ENCODE data around the gene RGS12. TPM values are rescaled to one million over a fixed set of nuclear protein-coding genes. Genes with fewer than 3 reads are reported as not detected.
A peak's percentile ranks its signal among the peaks of the same experiment; 100 is the strongest.

RGS12 gene
- total and polyA plus RNA-seq, 2 of the 13 experiments (the other 11 are each of a cell fraction or from before 2014, with no cell fraction given) = 21.0 to 27.7 TPM

DNA sequence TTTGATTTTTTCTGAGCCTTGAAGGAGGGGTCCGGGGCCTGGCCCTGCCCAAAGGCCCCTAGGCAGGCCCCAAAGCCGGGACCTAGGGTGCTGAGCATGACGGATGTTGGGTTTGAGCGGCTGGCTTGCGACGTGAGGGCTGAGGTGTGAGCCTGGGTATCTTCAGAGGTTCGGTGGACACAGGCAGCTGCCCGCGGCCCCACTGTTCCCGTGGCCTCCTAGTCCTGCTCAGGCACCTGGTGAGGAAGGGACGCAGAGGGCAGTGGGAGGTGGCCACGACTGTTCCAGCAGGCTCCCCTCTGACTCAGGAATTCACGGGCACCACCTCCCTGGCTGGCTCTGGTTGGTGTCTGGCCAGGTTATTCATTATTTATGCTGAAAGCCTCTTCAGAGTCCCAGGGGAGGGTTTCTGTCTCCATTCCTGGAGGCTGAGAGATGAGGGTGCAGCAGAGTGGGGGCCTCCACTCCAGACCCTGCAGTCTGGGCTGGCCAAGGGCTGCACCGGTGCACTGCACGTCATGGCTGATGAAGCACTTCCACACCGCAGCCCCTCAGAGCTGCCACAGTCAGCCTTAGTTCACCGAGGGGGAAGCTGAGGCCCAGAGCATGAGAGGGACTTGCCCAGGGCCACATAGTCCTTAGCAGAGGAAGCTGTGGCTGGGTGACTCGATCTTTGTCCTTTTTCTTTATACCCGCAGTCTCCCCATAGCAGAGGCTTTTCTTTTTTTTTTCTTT is 41.7 kb upstream of the RGS12 start (continued):
- TF ChIP-seq, protein P1, sequence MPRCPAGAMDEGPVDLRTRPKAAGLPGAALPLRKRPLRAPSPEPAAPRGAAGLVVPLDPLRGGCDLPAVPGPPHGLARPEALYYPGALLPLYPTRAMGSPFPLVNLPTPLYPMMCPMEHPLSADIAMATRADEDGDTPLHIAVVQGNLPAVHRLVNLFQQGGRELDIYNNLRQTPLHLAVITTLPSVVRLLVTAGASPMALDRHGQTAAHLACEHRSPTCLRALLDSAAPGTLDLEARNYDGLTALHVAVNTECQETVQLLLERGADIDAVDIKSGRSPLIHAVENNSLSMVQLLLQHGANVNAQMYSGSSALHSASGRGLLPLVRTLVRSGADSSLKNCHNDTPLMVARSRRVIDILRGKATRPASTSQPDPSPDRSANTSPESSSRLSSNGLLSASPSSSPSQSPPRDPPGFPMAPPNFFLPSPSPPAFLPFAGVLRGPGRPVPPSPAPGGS (CRISPR knock-in tag; IDR thresholded peaks at IDR 0.05) = 0 out of 2 replicates have a peak, but pooled peaks have one; percentile 22
- TF ChIP-seq, protein P2, sequence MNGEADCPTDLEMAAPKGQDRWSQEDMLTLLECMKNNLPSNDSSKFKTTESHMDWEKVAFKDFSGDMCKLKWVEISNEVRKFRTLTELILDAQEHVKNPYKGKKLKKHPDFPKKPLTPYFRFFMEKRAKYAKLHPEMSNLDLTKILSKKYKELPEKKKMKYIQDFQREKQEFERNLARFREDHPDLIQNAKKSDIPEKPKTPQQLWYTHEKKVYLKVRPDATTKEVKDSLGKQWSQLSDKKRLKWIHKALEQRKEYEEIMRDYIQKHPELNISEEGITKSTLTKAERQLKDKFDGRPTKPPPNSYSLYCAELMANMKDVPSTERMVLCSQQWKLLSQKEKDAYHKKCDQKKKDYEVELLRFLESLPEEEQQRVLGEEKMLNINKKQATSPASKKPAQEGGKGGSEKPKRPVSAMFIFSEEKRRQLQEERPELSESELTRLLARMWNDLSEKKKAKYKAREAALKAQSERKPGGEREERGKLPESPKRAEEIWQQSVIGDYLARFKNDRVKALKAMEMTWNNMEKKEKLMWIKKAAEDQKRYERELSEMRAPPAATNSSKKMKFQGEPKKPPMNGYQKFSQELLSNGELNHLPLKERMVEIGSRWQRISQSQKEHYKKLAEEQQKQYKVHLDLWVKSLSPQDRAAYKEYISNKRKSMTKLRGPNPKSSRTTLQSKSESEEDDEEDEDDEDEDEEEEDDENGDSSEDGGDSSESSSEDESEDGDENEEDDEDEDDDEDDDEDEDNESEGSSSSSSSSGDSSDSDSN (CRISPR knock-in tag; IDR thresholded peaks at IDR 0.05) = peak; percentile 75
- no peak for TF ChIP-seq ZNF615 (CRISPR knock-in tag; IDR thresholded peaks at IDR 0.05; ENCODE audit: borderline replicate concordance)
- TF ChIP-seq KDM1A (CRISPR knock-in tag; IDR thresholded peaks at IDR 0.05) = no peak
- TF ChIP-seq REXO4 (CRISPR knock-in tag; IDR thresholded peaks at IDR 0.05; ENCODE audit: borderline replicate concordance) = no peak
- no peak for TF ChIP-seq EZH2 (conservative IDR thresholded peaks at IDR 0.05; ENCODE audit: low read depth, low read length)
- 0 out of 2 replicates have a peak, but pooled peaks have one; percentile 22 for TF ChIP-seq ZNF598 (CRISPR knock-in tag; IDR thresholded peaks at IDR 0.05; ENCODE audit: borderline replicate concordance)
- no peak for TF ChIP-seq JUN (CRISPR knock-in tag; IDR thresholded peaks at IDR 0.05)
- no peak for TF ChIP-seq FOSL1 (CRISPR knock-in tag; IDR thresholded peaks at IDR 0.05; ENCODE audit: borderline replicate concordance)
- no peak for TF ChIP-seq ATAD3A (CRISPR knock-in tag; IDR thresholded peaks at IDR 0.05)
- no peak for TF ChIP-seq ZNF619 (CRISPR knock-in tag; IDR thresholded peaks at IDR 0.05)
- no peak for TF ChIP-seq ZNF644 (CRISPR knock-in tag; IDR thresholded peaks at IDR 0.05; ENCODE audit: low read depth)
- TF ChIP-seq IRX3 (CRISPR knock-in tag; IDR thresholded peaks at IDR 0.05; ENCODE audit: borderline replicate concordance, low read depth) = no peak
- no peak for TF ChIP-seq HNRNPL (IDR thresholded peaks at IDR 0.05; ENCODE audit: low read depth, low read length)
- no peak for TF ChIP-seq ZNF343 (CRISPR knock-in tag; IDR thresholded peaks at IDR 0.05)
- TF ChIP-seq, protein P3, sequence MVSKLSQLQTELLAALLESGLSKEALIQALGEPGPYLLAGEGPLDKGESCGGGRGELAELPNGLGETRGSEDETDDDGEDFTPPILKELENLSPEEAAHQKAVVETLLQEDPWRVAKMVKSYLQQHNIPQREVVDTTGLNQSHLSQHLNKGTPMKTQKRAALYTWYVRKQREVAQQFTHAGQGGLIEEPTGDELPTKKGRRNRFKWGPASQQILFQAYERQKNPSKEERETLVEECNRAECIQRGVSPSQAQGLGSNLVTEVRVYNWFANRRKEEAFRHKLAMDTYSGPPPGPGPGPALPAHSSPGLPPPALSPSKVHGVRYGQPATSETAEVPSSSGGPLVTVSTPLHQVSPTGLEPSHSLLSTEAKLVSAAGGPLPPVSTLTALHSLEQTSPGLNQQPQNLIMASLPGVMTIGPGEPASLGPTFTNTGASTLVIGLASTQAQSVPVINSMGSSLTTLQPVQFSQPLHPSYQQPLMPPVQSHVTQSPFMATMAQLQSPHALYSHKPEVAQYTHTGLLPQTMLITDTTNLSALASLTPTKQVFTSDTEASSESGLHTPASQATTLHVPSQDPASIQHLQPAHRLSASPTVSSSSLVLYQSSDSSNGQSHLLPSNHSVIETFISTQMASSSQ (IDR thresholded peaks at IDR 0.05; ENCODE audit: low read depth) = no peak
- TF ChIP-seq, protein P3 (CRISPR knock-in tag; IDR thresholded peaks at IDR 0.05; ENCODE audit: borderline replicate concordance) = no peak
- no peak for TF ChIP-seq ZNF484 (CRISPR knock-in tag; IDR thresholded peaks at IDR 0.05; ENCODE audit: borderline replicate concordance, low read depth)
- TF ChIP-seq XRCC5 (optimal IDR thresholded peaks at IDR 0.05; ENCODE audit: low read length) = peak; percentile 6
- TF ChIP-seq, protein P4, sequence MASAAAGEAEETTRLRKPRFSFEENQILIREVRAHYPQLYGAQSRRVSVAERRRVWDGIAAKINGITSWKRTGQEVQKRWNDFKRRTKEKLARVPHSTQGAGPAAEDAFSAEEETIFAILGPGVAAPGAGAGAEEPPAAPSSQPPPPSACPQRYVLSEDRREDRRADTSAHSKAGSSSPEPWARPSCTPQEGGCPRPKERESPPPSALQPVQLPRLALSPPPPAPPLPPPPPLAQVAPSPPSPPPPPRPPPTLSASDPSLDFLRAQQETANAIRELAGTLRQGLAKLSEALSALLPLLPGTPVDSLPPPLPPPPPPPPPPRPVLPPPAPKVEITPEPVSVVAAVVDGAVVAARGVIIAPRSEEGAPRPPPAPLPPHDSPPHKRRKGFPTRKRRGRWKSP (CRISPR knock-in tag; IDR thresholded peaks at IDR 0.05) = no peak
- TF ChIP-seq CEBPB (IDR thresholded peaks at IDR 0.05; ENCODE audit: borderline replicate concordance, low read depth, low read length) = no peak
- no peak for TF ChIP-seq ZFP62 (CRISPR knock-in tag; IDR thresholded peaks at IDR 0.05)

Measured in HepG2 (cell line).